HFFc6 (cell line): ENCODE data around the gene SEC14L2. TPM values are rescaled to one million over a fixed set of nuclear protein-coding genes. Genes with fewer than 3 reads are reported as not detected.

Experiments
- DNase-seq: peaks from one replicate; pipeline ENCODE4 v3.0.0-alpha.2; 2018
- H3K27ac Mint-ChIP-seq: 2 replicates; pipeline ENCODE4 v1.8.0; 2020; ENCODE audit warnings: mild to moderate bottlenecking, mixed read lengths
- H3K27me3 Mint-ChIP-seq: 2 replicates; pipeline ENCODE4 v1.8.0; 2021; ENCODE audit warnings: mild to moderate bottlenecking, moderate library complexity, mixed read lengths; ENCODE audit not compliant: insufficient read depth
- H3K36me3 Mint-ChIP-seq: 2 replicates; pipeline ENCODE4 v1.8.0; 2021; ENCODE audit warnings: low read depth, mixed read lengths
- H3K4me1 Mint-ChIP-seq: 2 replicates; pipeline ENCODE4 v1.8.0; 2020; ENCODE audit warnings: low read depth, mixed read lengths
- H3K4me3 Mint-ChIP-seq: 2 replicates; pipeline ENCODE4 v1.8.0; 2020; ENCODE audit warnings: mild to moderate bottlenecking, moderate library complexity, mixed read lengths
- H3K9me3 Mint-ChIP-seq: 2 replicates; pipeline ENCODE4 v1.8.0; 2020; ENCODE audit warnings: mild to moderate bottlenecking, mixed read lengths
- CTCF ChIP-seq: fragments of 200-600 bp; sonication (generic); IDR thresholded peaks from 2 replicates; pipeline ENCODE4 v1.5.0; 2021; ENCODE audit warnings: antibody characterized with exemption, mild to moderate bottlenecking
- total RNA-seq, 6 experiments: library from RNA; stranded (reverse); fragmentation: NEBNext Ultra II Directional; extraction: Animal tissue kit (Norgen Biotek cat#: 25700); gene quantifications; 2 replicates in 1 of 6; 3 replicates in 5 of 6; pipeline ENCODE4 v1.2.3, GENCODE V29; 2021

SEC14L2 gene
- total RNA-seq, 6 experiments from 2014 or later, result 18.4 to 24.0 (median 22.8) TPM

- H3K4me1 Mint-ChIP-seq, result peaks cover 6% of the 10 kb centered on the region
- H3K4me3 Mint-ChIP-seq, result no peak overlapping the region
- no peak overlapping the region for H3K27ac Mint-ChIP-seq
- no peaks in the 10 kb centered on the region for H3K36me3 Mint-ChIP-seq
- H3K27me3 Mint-ChIP-seq, result no peaks in the 10 kb centered on the region
- TF ChIP-seq CTCF, result no peak
- DNase-seq, result no peak
- H3K9me3 Mint-ChIP-seq, result no peaks in the 10 kb centered on the region
These were observed 34.7 kb upstream of the SEC14L2 start for GRCh38 chr22:30361916-30362650.

GRCh38 chr22:30362651-30363281, 34.1 kb upstream of the SEC14L2 start:
- H3K9me3 Mint-ChIP-seq, result no peaks in the 10 kb centered on the region
- H3K27me3 Mint-ChIP-seq, result no peaks in the 10 kb centered on the region
- no peak overlapping the region for H3K27ac Mint-ChIP-seq
- H3K4me1 Mint-ChIP-seq, result peaks cover 5% of the 10 kb centered on the region
- no peaks in the 10 kb centered on the region for H3K36me3 Mint-ChIP-seq
- no peak for TF ChIP-seq CTCF
- DNase-seq, result no peak
- H3K4me3 Mint-ChIP-seq, result no peak overlapping the region

GRCh38 chr22:30365891-30366290, 30.9 kb upstream of the SEC14L2 start:
- Mint-ChIP-seq H3K4me1 (peaks cover 10% of the 10 kb centered on the region), H3K27me3 (no peaks in the 10 kb centered on the region; the same call in 1 of the 2 replicates), H3K9me3 (no peaks in the 10 kb centered on the region), H3K27ac (no peak overlapping the region), H3K4me3 (no peak overlapping the region), H3K36me3 (no peaks in the 10 kb centered on the region)
- no peak for DNase-seq
- no peak for TF ChIP-seq CTCF

GRCh38 chr22:30368420-30368819, 28.4 kb upstream of the SEC14L2 start:
- no peak overlapping the region for H3K27ac Mint-ChIP-seq
- H3K9me3 Mint-ChIP-seq, result no peaks in the 10 kb centered on the region
- peaks cover 10% of the 10 kb centered on the region for H3K4me1 Mint-ChIP-seq
- DNase-seq, result no peak
- H3K27me3 Mint-ChIP-seq, result no peaks in the 10 kb centered on the region; the same call in 1 of the 2 replicates
- H3K4me3 Mint-ChIP-seq, result no peak overlapping the region
- no peak for TF ChIP-seq CTCF
- H3K36me3 Mint-ChIP-seq, result no peaks in the 10 kb centered on the region

- DNase-seq, result no peak
- Mint-ChIP-seq H3K9me3 (no peaks in the 10 kb centered on the region), H3K36me3 (no peaks in the 10 kb centered on the region), H3K27me3 (no peaks in the 10 kb centered on the region; the same call in 1 of the 2 replicates), H3K4me1 (peaks cover 10% of the 10 kb centered on the region), H3K4me3 (no peak overlapping the region), H3K27ac (no peak overlapping the region)
- TF ChIP-seq CTCF, result no peak
These were observed 26.1 kb upstream of the SEC14L2 start for GRCh38 chr22:30370641-30371230.
